ENCODE results near the gene NPC1L1. TPM values are rescaled to one million over a fixed set of nuclear protein-coding genes. Genes with fewer than 3 reads are reported as not detected.

The NPC1L1 gene
- total RNA-seq, 6 experiments from 2014 or later, result 17.0 to 49.8 (median 21.1) TPM

DNA sequence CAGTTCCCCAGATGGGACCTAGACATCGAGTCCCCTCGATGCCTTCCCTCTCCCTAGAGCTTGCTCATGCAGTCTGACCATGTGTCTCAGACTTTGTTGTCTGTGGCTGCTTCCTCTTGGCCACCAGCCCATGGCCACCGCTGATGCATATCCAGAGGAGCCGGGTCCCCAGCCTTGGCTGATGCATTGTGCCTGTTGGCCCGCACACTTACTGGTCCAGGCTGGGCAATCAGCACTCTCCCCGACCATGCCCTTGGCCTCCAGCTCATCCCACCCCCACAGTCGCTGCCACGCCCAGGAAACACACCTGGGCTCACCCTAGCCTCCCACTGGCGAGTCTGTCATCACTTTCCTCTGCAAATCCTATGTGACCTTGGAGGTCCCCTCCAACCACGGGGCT, 10.1 kb downstream of the NPC1L1 start:
- intact Hi-C loops (cut with DNase I), result no loop called here
- no peaks in the 10 kb centered on the region for H3K27me3 ChIP-seq
- DNase-seq (peak in 1 of 3 donors; percentile 62), ATAC-seq (peak in 2 of 4 donors; percentile 20 to 67)
- H3K4me3 ChIP-seq, result no peak overlapping the region
- H3K9me3 ChIP-seq, result no peaks in the 10 kb centered on the region
- H3K36me3 ChIP-seq, result peaks cover 0 to 58% (median 0%) of the 10 kb centered on the region in 4 donors
- no peak for TF ChIP-seq CTCF (IDR thresholded peaks at IDR 0.05)
- TF ChIP-seq POLR2A (IDR thresholded peaks at IDR 0.05), result no peak
- H3K4me1 ChIP-seq, result peaks cover 0 to 6% (median 0%) of the 10 kb centered on the region in 4 donors
- 81% methylated on average over 8 of the region's 10 CpGs for WGBS (ENCODE audit: insufficient coverage, low coverage, low lambda C conversion rate, missing lambda C conversion rate)
- no peak overlapping the region for H3K27ac ChIP-seq

DNA sequence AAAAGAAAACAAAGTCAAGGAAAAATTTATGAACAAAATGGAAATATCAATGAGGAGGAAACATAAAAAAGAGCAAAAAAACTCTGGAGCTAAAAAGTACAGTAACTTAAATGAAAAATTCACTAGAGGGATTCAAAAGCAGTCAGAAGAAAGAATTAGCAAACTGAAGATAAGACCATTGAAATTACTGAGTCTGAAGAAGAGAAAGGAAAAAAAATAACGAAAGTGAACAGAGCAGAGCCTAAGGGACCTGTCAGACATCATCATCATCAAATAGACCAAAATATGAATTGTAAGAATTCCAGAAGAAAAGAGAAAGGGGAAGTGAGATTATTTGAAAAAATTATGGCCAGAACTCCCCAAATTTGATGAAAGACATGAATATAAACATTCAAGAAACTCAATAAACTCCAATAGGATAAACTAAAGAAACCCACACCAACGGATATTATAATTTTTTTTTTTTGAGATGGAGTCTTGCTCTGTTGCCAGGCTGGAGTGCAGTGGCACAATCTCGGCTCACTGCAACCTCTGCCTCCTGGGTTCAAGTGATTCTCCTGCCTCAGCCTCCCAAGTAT, 16.2 kb downstream of the NPC1L1 start:
- 83% methylated on average over 3 of the region's 3 CpGs for WGBS (ENCODE audit: insufficient coverage, low coverage, low lambda C conversion rate, missing lambda C conversion rate)
- TF ChIP-seq POLR2A (IDR thresholded peaks at IDR 0.05) (no peak), CTCF (IDR thresholded peaks at IDR 0.05) (no peak)
- no peak for DNase-seq

DNA sequence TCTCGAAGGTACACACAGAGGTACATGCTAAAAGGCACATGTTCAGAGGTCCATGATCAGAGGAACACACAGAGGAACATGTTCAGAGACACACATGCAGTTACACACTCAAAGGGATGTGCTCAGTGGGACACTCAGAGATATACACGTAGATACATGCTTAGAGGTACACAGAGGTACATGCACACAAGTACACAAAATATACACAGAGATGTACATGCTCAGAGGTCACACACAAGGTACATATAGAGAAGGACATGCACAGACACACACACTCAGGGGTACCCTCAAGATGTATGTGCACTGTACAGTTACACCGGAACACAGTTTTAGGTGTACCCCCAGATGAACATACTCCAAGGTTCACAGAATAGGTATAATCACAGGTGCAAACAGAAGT, 18.8 kb downstream of the NPC1L1 start:
- H3K27me3 ChIP-seq, result no peaks in the 10 kb centered on the region
- peaks cover 0 to 8% (median 3%) of the 10 kb centered on the region in 4 donors for H3K4me1 ChIP-seq
- no peak overlapping the region for H3K4me3 ChIP-seq
- ATAC-seq (no peak), DNase-seq (no peak)
- H3K36me3 ChIP-seq, result peaks cover 0 to 72% (median 9%) of the 10 kb centered on the region in 4 donors
- TF ChIP-seq POLR2A (IDR thresholded peaks at IDR 0.05), result no peak
- no peak for TF ChIP-seq CTCF (IDR thresholded peaks at IDR 0.05)
- H3K27ac ChIP-seq, result no peak overlapping the region
- no CpG with 5 or more reads among the region's 3 CpGs for WGBS (ENCODE audit: insufficient coverage, low coverage, low lambda C conversion rate, missing lambda C conversion rate)
- H3K9me3 ChIP-seq, result no peaks in the 10 kb centered on the region
- intact Hi-C loops (cut with DNase I), result no loop called here

More for the DNA sequence above, 16.2 kb downstream of the NPC1L1 start:
- intact Hi-C loops (cut with DNase I), result no loop called here
- no peak overlapping the region for H3K4me3 ChIP-seq
- no peaks in the 10 kb centered on the region for H3K4me1 ChIP-seq
- no peaks in the 10 kb centered on the region for H3K9me3 ChIP-seq
- H3K27me3 ChIP-seq, result no peaks in the 10 kb centered on the region
- no peak overlapping the region for H3K27ac ChIP-seq
- ATAC-seq, result no peak
- H3K36me3 ChIP-seq, result peaks cover 0 to 61% (median 9%) of the 10 kb centered on the region in 4 donors

GRCh38 chr7:44521347-44522095, 19.6 kb downstream of the NPC1L1 start:
- intact Hi-C loops (cut with DNase I), result no loop called here
- ATAC-seq, result no peak
- DNase-seq, result no peak

More at GRCh38 chr7:44521347-44522095, 19.6 kb downstream of the NPC1L1 start:
- H3K4me3 ChIP-seq, result no peak overlapping the region
- no peaks in the 10 kb centered on the region for H3K9me3 ChIP-seq
- H3K27me3 ChIP-seq, result no peaks in the 10 kb centered on the region
- peaks cover 0 to 71% (median 9%) of the 10 kb centered on the region in 4 donors for H3K36me3 ChIP-seq
- TF ChIP-seq CTCF (IDR thresholded peaks at IDR 0.05), result no peak
- TF ChIP-seq POLR2A (IDR thresholded peaks at IDR 0.05), result no peak
- no peak overlapping the region for H3K27ac ChIP-seq
- H3K4me1 ChIP-seq, result peaks cover 0 to 8% (median 4%) of the 10 kb centered on the region in 4 donors
- 83% methylated on average over 9 of the region's 15 CpGs for WGBS (ENCODE audit: insufficient coverage, low coverage, low lambda C conversion rate, missing lambda C conversion rate)
